HG02938 (cell line): Measurements from ENCODE around the gene HES4.

Experiments used
- ATAC-seq: cut with Tn5 transposase; IDR thresholded peaks from one replicate; pipeline ENCODE4 v1.9.1; 2021; ENCODE audit warnings: mild to moderate bottlenecking, moderate library complexity; ENCODE audit not compliant: unreplicated experiment

Gene HES4

GRCh38 chr1:969260-969855 lies 30.5 kb downstream of the HES4 start:
- ATAC-seq = no peak

- no peak for ATAC-seq
Measured at GRCh38 chr1:967466-968343, 32.2 kb downstream of the HES4 start.

GRCh38 chr1:966704-967300 lies 33.1 kb downstream of the HES4 start:
- no peak for ATAC-seq

GRCh38 chr1:966135-966703 lies 33.7 kb downstream of the HES4 start, which contains the start of gene PLEKHN1:
PLEKHN1 (plus strand) TSS chr1:966482; CDS start chr1:966532, 50 bp downstream.
- ATAC-seq = no peak

- ATAC-seq = no peak
Measured at GRCh38 chr1:965526-966134, 34.3 kb downstream of the HES4 start.

GRCh38 chr1:964691-965525 lies 35.0 kb downstream of the HES4 start:
- no peak for ATAC-seq

GRCh38 chr1:963746-964525 lies 36.0 kb downstream of the HES4 start:
- ATAC-seq = no peak

GRCh38 chr1:963301-963651 lies 36.6 kb downstream of the HES4 start:
- ATAC-seq = no peak

- ATAC-seq = no peak
Measured at GRCh38 chr1:962381-963300, 37.3 kb downstream of the HES4 start.

- ATAC-seq = no peak
Measured at GRCh38 chr1:961132-961669, 38.7 kb downstream of the HES4 start.

GRCh38 chr1:960363-961131 lies 39.4 kb downstream of the HES4 start, which contains the start of gene KLHL17:
KLHL17 (plus strand) TSS chr1:960584; CDS start chr1:960694, 110 bp downstream.
- no peak for ATAC-seq

GRCh38 chr1:959731-960362 lies 40.0 kb downstream of the HES4 start:
- no peak for ATAC-seq

GRCh38 chr1:958823-959730 lies 40.8 kb downstream of the HES4 start, which contains the start of gene NOC2L:
NOC2L (minus strand) TSS chr1:959256; CDS start chr1:959240, 16 bp downstream.
- ATAC-seq = peak; percentile 69

- ATAC-seq = no peak
Measured at GRCh38 chr1:956636-957035, 43.3 kb downstream of the HES4 start.

- no peak for ATAC-seq
Measured at GRCh38 chr1:955474-955873, 44.4 kb downstream of the HES4 start.

GRCh38 chr1:954927-955326 lies 45.0 kb downstream of the HES4 start:
- ATAC-seq = no peak
